Activated effector memory CD4-positive, alpha-beta T cell treated with Interleukin-2 at 50 U/mL for 16 hours (primary cell): ENCODE measurements around the gene PM20D1.
"Not testable (repeated sequence)": the region's sequence is repeated elsewhere in the genome, so short reads cannot be mapped to it uniquely, and the experiment has no call there.

Experiments
- DNase-seq: peaks from one replicate; pipeline ENCODE4 v3.0.0-alpha.2; 2020

PM20D1 gene, protein sequence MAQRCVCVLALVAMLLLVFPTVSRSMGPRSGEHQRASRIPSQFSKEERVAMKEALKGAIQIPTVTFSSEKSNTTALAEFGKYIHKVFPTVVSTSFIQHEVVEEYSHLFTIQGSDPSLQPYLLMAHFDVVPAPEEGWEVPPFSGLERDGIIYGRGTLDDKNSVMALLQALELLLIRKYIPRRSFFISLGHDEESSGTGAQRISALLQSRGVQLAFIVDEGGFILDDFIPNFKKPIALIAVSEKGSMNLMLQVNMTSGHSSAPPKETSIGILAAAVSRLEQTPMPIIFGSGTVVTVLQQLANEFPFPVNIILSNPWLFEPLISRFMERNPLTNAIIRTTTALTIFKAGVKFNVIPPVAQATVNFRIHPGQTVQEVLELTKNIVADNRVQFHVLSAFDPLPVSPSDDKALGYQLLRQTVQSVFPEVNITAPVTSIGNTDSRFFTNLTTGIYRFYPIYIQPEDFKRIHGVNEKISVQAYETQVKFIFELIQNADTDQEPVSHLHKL

DNA sequence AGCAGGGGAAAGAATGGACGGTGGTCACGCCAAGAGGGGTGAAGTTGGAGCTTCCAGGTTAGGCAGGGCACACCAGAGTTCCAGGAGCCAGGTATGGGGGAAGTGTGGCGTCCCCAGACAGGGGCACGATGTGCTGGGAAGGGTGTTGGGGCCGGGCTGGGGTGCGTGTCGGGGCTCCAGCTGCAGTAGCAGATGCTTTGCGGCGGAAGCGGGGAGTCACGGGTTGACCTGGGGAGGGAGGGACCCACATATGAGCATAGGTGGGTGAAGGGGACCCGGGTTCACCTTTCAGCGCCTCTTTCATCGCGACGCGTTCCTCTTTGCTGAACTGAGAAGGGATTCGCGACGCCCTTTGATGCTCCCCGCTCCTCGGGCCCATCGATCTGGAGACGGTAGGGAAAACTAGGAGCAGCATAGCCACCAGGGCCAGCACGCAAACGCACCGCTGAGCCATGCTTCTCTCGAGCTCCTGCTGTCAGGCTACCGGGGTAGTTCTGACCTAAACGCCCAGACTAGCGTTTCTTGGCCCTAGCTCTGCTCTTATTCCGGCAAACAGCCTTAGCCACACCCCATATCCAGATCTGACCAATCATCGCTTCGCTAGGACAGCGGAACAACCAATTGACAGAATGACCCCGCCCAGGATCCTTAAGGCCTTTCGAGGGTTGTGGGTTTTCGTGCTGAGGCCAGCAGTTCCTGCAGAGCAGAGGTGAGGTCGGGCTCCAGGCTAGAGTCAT, at the start of gene PM20D1:
TSS of gene PM20D1 (minus strand) at position 514 of the 737 bp plus-strand sequence. CDS start at position 454, 60 bp downstream.
- DNase-seq, result peak; percentile 69

DNA sequence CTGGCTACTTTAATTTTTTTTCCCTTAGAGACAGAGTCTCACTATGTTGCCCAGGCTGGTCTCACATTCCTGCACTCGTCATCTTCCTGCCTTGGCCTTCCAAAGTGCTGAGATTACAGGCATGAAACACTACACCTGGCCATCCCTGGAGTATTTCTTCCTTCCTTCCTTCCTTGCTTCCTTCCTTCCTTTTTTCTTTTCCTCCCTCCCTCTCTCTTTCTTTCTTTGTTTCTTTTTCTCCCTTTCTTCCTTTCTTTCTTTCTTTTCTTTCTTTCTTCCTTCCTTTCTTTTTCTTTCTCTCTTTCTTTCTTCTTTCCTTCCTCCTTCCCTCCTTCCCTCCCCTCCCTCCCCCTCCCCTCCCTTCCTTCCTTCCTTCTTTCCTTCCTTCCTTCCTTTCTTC, 46.4 kb upstream of the PM20D1 start:
- no peak for DNase-seq

DNA sequence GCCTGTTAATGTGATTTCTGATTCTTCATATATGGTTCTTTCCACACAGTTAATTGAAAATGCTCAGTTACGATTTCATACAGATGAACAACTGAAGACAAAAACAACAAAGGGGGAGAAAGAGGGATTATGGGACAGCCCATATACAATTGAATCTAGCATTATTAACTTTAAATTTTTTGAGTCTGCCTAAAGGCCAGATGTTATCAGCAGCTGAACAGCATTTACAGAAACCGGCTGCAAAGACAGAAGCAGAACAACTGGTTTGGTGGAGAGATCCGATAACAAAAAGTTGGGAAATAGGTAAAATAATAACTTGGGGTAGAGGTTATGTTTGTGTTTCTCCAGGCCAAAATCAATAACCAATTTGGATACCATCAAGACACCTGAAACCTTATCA, 44.2 kb upstream of the PM20D1 start:
- DNase-seq, result not testable (repeated sequence)

DNA sequence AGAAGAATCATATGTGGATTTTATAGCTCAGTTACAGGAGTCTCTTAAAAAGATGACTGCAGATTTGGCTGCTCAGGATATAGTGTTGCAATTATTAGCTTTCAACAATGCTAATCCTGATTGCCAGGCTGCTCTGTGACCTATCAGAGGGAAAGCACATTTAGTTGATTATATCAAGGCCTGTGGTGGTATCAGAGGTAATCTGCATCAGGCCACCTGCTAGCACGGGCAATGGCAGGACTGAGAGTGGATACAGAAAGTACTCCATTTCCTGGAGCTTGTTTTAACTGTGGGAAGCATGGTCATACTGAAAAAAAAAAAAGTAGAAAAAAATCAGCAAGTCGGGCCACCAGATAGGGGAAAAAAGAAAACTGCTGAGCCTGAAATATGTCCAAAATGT, 42.2 kb upstream of the PM20D1 start:
- not testable (repeated sequence) for DNase-seq

DNA sequence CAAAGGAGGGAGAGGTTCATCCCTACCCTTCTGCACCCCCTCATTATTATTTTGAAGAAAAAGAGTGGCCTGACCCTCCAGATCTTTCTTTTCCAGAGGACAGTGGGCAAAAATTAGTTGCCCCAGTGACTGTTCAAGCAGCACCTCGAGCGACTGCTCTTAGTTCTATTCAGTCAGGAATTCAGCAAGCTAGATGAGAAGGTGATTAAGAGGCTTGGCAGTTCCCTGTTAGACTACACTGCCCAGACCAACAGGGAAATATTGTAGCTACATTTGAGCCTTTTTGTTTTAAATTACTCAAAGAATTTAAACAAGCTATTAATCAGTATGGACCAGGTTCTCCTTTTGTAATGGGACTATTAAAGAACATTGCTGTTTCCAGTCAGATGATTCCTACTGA, 41.5 kb upstream of the PM20D1 start:
- DNase-seq, result not testable (repeated sequence)

DNA sequence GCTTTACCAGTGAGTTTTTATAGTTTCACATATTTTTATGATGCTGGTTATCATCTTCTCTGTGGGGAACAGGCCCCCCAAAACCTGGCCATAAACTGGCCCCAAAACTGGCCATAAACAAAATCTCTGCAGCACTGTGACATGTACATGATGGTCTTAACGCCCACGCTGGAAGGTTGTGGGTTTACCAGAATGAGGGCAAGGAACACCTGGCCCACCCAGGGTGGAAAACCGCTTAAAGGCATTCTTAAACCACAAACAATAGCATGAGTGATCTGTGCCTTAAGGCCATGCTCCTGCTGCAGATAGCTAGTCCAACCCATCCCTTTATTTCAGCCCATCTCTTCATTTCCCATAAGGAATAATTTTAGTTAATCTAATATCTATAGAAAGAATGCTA, 40.7 kb upstream of the PM20D1 start:
- DNase-seq, result not testable (repeated sequence)

DNA sequence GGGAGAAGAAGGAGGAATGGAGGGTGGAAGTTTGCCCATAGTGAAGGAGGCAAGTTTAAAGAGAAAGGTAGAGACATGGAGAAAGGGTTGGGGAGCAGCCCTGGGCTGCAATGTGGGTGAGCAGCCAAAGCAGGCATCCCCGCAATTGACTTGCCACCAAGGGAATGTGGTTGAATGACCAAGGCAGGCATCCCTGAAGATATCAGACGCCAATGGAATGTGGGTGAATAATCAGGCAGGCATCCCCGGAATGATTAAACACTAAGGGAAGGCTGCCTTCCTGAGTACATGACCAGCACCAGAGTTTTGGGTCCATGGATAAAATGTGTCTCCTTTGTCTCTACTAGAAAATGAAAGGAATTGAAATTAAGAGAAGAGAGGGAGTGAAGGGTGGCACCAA, 39.8 kb upstream of the PM20D1 start:
- DNase-seq, result not testable (repeated sequence)

DNA sequence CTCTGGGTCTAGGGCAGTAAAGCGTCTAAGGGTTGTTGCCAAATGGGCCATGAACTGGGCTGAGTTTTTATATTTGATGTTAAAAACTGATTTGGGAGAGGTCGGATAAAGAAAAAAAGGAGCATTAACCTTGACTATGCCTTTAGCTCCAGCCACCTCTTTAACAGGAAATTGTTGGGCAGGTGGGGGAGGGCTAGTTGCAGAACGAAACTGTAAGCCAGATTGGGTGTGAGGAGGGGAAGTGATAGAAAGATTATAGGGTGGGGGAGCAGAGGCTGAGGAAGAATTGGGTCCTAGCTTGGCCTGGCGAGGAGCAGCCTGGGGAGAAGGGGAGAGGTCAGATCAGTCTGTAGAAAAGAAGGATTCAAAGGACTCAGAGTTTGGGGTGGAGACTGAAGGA, 39.1 kb upstream of the PM20D1 start:
- not testable (repeated sequence) for DNase-seq

DNA sequence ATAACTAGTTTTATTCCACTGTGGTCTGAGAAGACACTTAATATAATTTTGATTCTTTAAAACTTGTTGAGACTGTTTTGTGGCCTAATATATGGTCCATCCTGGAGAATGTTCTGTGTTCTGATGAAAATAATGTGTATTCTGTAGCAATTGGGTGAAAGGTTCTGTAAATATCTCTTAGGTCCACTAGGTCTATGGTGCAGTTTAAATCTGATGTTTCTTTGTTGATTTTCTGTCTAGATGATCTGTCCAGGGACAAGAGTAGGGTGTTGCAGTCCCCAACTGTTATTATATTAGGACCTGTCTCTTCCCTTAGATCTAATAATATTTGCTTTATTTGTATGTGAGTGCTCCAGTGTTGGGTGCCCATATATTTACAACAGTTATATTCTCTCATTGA, 33.9 kb upstream of the PM20D1 start:
- DNase-seq, result no peak

DNA sequence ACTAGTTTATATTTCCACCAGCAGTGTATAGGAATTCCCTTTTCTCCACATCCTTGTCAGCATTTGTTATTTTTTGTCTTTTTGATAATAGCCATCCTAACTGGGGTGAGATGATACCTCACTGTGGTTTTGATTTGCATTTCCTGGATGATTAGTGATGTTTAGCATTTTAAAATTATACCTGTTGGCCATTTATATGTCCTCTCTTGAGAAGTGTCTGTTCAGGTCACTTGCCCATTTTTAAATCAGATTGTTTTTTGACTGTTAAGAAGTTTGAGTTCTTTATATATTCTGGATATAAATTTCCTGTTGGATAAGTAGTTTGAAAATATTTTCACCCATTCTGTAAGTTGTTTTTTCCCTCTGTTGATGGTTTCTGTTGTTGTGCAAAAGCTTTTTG, 31.0 kb upstream of the PM20D1 start:
- DNase-seq, result no peak

DNA sequence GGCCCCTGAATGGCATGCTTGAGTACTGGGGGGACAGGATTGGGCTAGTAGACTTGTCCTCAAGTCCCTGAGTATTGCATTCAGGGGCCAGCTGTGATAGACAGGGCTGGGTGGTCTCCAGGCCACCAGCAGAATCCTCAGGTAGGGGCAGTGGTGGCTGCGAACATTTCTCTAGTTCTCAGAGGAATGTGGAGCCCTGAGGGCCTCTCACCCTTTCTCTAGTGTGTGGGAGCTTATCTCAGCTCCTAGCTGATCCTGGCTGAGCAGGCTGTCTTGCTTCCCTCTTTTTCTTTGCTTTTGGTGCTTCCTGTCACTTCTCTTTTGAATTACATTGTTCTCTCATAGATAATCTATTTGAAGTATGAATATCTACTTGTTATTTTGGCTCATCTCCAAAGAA, 30.0 kb upstream of the PM20D1 start:
- DNase-seq, result no peak

DNA sequence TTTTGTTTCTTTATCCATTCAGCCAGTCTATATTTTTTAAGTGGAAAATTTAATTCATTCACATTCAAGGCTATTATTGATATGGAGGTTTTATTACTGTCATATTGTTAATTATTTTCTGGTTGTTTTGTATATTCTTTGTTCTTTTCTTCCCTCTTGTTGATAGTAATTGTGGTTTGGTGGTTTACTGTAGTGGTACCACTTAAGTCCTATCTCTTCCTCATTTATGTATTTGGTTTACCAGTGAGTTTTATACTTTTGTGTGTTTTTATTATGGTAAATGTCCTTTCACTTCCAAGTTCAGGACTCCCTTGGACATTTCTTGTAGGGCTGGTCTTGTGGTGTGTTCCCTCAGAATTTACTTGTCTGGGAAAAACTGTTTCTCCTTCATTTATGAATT, 28.1 kb upstream of the PM20D1 start:
- no peak for DNase-seq

DNA sequence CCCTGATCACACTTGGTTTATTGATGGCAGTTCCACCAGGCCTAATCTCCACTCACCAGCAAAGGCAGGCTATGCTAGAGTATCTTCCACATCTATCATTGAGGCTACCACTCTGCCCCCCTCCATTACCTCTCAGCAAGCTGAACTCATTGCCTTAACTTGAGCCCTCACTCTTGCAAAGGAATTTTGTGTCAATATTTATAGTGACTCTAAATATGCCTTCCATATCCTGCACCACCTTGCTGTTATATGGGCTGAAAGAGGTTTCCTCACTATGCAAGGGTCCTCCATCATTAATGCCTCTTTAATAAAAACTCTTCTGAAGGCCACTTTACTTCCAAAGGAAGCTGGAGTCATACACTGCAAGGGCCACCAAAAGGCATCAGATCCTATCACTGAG, 23.2 kb upstream of the PM20D1 start:
- DNase-seq, result not testable (repeated sequence)

DNA sequence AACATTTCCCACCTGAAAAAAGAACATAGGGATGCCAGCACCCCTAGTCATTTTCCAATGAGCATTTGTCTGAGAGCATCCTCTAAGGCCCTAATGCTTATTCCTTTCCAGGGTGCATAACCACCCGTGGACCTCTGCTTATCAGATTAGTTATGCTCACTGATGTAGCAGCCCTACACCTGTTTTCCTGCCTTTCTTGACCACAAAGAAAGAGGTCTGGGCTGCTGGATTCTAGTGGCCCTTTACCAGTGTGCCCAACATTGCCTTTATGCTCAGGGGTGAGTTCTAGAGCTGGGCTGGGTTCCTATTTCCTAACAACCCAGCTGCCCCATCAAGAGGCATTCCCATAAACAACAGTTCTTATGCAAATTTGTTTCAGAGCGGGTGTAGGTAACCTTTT, 20.3 kb upstream of the PM20D1 start:
- no peak for DNase-seq

DNA sequence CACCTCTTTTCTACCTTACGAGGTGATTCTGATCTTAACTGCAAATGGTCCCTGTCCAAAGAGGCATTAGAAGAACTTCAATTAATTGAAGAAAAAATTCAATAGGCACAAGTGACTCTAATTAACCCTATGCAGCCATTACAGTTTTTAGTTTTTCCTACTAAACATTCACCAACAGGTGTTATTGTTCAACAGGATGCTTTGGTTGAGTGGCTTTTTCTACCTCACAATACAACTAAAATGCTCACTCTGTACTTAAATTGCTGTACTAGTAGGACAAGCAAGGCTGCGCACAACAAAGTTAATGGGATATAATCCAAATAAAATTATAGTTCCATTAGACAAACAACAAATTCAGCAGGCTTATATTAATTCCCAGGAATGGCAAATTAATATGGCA, 11.6 kb upstream of the PM20D1 start:
- DNase-seq, result no peak

DNA sequence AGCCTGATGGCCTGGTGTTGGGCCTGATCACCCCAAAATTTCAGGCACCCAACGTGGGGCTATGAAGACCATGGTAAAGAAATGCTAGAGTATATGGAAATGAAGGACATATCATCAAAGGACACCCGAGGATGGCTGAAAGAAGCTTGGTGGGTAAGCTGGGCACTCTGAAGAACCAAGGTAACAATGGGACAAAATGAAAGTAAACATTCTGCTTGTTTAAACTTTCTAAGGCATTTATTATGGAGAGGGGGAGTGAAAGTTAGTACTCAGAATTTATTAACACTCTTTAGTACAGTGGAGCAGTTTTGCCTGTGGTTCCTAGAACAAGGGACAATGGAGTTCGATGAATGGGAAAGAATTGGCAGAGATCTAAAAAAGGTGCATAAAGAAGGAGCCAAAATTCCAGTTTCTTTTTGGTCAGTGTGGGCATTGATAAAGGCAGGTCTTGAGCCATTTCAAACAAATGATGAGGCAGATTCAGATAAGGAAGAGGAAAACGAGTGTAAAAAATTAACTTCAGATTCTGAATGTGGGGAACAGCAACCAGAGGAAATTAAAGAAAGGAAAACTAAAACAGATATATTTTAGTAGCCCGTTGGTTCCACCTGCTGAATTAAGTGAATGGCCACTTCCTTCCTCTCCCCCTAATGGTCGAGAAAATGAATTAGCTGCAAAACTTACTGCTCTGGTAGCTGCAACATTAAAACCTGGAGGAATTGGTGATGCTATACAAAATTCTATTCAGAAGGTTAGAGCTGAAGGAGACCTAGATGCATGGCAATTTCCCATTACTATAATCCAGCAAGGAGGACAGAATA, 8.4 kb upstream of the PM20D1 start:
- DNase-seq, result no peak

DNA sequence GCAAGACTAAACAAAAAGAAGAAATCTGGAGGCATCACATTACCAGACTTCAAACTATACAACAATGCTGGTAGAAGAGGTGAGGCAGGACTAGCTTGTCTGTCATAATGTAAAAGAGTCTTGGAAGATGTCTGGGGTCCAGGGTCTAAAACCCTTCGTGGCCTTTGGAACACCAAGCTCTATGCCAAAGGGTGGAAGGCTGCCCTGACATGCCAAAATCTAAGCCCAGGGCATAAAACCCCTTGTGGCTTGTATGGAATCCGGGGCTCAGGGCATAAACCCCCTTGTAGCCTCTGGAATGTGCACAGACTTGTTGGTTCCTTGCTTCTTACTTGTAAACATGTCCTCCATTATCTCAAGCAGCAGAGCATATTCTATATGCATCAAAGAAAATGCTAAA, 7.6 kb upstream of the PM20D1 start:
- DNase-seq, result not testable (repeated sequence)

DNA sequence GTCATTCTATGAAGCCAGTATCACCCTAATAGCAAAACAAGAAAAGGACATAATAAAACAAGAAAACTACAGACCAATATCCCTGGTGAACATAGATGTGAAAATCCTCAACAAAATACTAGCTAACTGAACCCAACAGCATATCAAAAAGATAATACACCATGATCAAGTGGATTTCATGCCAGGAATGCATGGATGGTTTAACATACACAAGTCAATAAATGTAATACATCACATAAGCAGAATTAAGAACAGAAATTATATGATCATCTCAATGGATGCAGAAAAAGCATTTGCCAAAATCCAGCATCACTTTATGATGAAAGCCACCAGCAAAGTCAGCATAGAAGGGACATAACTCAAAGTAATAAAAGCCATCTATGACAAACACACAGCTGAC, 6.5 kb upstream of the PM20D1 start:
- no peak for DNase-seq

DNA sequence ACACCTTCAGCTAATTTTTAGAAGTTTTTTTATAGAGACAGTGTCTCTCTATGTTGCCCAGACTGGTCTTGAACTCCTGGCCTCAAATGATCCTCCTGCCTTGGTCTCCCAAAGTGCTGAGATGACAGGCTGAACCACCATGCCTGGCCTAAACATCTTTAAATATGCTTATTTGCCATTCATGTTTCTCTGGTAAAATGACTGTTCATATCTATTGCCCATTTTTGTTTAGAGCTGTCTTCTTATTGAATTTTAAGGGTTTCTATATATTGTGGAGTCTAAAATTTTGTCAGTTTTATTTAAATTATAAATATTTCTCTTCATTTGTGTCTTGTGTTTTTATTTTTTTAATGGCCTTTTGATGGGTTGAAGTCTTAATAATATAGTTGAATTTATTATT, 3.0 kb upstream of the PM20D1 start:
- DNase-seq, result no peak

DNA sequence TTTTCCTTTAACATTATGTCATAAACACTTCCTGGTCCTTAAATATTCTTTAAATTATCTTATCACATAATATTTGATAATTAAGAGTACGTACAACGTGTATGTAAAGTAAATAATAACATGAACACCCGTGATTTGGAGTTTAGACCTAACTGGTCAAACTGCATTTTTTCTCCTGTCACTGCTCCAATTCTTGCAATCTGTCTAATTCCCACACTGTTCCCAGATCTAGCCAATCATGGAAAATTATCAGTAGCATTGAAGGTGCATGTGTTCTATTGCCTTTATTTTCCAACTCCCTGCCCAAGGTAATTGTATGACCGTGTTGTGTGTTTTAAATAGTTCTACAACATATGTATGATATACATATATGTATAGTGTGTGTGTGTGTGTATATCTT, 2.1 kb upstream of the PM20D1 start:
- DNase-seq, result no peak

DNA sequence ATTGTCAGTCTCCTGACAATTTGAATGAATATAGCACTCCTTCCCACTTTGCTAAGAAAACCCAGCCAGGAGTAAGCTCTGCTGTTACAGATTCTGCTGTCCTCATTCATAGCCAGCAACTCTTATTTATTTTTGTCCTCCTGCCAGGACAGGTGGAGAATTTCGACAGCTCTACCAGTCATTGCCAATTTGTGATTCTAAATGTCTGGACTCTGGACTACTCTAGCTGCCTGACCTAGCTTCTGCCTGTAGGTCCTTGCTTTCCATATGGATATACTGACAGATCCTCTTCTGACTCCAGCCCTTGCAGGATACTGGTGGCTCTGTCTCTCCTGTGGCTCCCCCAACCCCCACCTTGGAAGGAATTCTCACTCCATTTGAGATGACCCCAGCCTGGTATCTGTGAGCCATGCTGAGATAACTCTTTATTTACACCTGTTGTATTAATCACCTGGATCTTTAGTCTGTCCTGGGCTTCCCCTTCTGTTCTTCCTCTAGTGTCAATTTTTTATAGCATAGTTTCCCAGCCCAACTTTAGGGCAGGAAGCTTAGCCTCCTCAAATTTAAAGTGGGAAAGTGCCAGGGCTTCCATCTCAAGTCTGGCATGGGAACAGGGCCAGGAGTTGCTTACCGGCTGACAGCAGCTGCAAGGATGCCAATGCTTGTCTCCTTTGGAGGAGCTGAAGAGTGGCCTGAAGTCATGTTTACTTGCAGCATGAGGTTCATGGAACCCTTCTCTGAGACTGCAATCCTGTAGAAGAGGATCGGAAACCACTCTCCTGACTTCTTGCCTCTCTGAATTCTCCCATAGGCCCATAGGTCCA, 6.7 kb downstream of the PM20D1 start:
- DNase-seq, result no peak

DNA sequence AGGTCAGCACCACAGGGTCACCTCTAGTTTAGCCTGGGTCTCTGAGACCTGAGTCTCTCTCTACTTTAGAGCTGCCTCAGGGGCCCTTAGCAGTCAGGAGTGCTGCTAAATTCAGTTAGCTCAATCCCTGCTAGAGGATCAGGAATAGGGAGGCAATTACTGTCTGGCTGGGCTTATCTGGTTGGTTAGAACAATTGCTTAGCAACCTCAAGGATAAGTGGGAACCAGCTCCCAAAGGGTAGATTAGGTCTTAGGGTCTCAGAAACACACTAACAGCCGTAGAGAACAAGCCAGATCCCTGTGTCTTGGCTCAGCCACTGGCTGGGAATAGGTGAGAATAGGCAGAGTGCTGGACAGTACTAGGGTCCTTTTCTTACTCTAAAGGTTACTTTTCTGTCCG, 7.7 kb downstream of the PM20D1 start:
- no peak for DNase-seq
